HCT116 (cell line): Measurements from ENCODE around the gene MACIR. TPM values are rescaled to one million over a fixed set of nuclear protein-coding genes. Genes with fewer than 3 reads are reported as not detected.

Experiments
- ATAC-seq: fragments of 200-7000 bp; cut with Tn5 transposase; 2 replicates; pipeline ENCODE4 v1.9.1; 2020; ENCODE audit warnings: mild to moderate bottlenecking, moderate library complexity
- BruUV-seq: library from RNA; stranded (reverse); fragments of 400-500 nt; replicated peaks from 2 replicates; lab custom pipeline; 2021; lab: Mats Ljungman, UMichigan
- CTCF ChIA-PET: fragments of 300-600 bp; sonication (Branson Sonifier 250); formaldehyde crosslinking; loops from one replicate; lab custom pipeline; 2021; ENCODE audit warnings: antibody characterized with exemption; lab: Charles Lee
- POLR2A ChIA-PET: fragments of 300-600, 350-600 bp; sonication (Branson Sonifier 250); formaldehyde crosslinking; loops from one replicate; lab custom pipeline; 2021; ENCODE audit warnings: antibody characterized with exemption; lab: Charles Lee
- RAD21 ChIA-PET, 2 experiments: fragments of 300-600 bp; sonication (Branson Sonifier 250); formaldehyde crosslinking; loops; one replicate each; lab custom pipeline; 2023; ENCODE audit warnings: low total read pairs in 2 of 2; ENCODE audit not compliant: uncharacterized antibody in 2 of 2, unreplicated experiment in 2 of 2, low non-redundant PET in 1 of 2; lab: Charles Lee
- DNase-seq: peaks from one replicate; pipeline ENCODE4 v3.0.0-alpha.2; 2010; ENCODE audit warnings: low read depth, low spot score
- H2AFZ ChIP-seq: fragments of 200-600 bp; shearing (Covaris generic), sonication (generic); 2 replicates; pipeline ENCODE4 v1.6.1; 2017; ENCODE audit warnings: low read depth, mixed run types, mixed read lengths, antibody characterized with exemption, low read length; ENCODE audit not compliant: poor library complexity, severe bottlenecking
- H3K27ac ChIP-seq: 2 replicates; pipeline ENCODE4 v1.5.1; 2012; ENCODE audit warnings: low read depth, low read length
- H3K27me3 ChIP-seq: fragments of 200-600 bp; sonication (generic); 2 replicates; pipeline ENCODE4 v1.6.1; 2016; ENCODE audit warnings: mixed run types, low read length, mixed read lengths; ENCODE audit not compliant: insufficient read depth
- H3K36me3 ChIP-seq, 2 experiments: fragments of 200-500 bp in 1 of 2; fragments of 200-600 bp in 1 of 2; sonication (Bioruptor generic) in 1 of 2; sonication (generic) in 1 of 2; 2 replicates each; pipeline versions ENCODE4 v1.5.1 to v1.6.1; 2014 to 2016; ENCODE audit warnings: low read length in 2 of 2, inconsistent platforms in 1 of 2, mixed read lengths in 1 of 2, mixed run types in 1 of 2; ENCODE audit not compliant: insufficient read depth in 2 of 2, control insufficient read depth in 1 of 2
- H3K4me1 ChIP-seq, 2 experiments: fragments of 200-600 bp in 1 of 2; sonication (generic) in 1 of 2; 2 replicates each; pipeline versions ENCODE4 v1.5.1 to v1.6.1; 2012 to 2017; ENCODE audit warnings: low read length in 2 of 2, inconsistent platforms in 1 of 2, mild to moderate bottlenecking in 1 of 2, mixed read lengths in 1 of 2, mixed run types in 1 of 2, moderate library complexity in 1 of 2; ENCODE audit not compliant: insufficient read depth in 2 of 2, control insufficient read depth in 1 of 2
- H3K4me2 ChIP-seq: fragments of 200-600 bp; sonication (generic); 2 replicates; pipeline ENCODE4 v1.6.1; 2017; ENCODE audit warnings: mixed run types, low read length, mixed read lengths
- H3K4me3 ChIP-seq, 2 experiments: fragments of 200-600 bp in 1 of 2; sonication (generic) in 1 of 2; replicated peaks in 1 of 2; 2 replicates each; pipeline ENCODE4 v1.5.1; 2011 to 2016; ENCODE audit warnings: low read length in 2 of 2, control low read depth in 1 of 2, low read depth in 1 of 2, mild to moderate bottlenecking in 1 of 2, mixed read lengths in 1 of 2, mixed run types in 1 of 2
- H3K79me2 ChIP-seq: fragments of 200-600 bp; sonication (generic); 2 replicates; pipeline ENCODE4 v1.6.1; 2017; ENCODE audit warnings: mild to moderate bottlenecking, mixed run types, low read length, moderate library complexity, mixed read lengths; ENCODE audit not compliant: insufficient read depth
- H3K9ac ChIP-seq: fragments of 200-600 bp; sonication (generic); 2 replicates; pipeline ENCODE4 v1.6.1; 2016; ENCODE audit warnings: low read length, mixed read lengths
- H3K9me2 ChIP-seq: fragments of 200-600 bp; sonication (generic), shearing (Covaris generic); 2 replicates; pipeline ENCODE4 v1.6.1; 2017; ENCODE audit warnings: mixed run types, mild to moderate bottlenecking, moderate library complexity; ENCODE audit not compliant: insufficient read depth
- H3K9me3 ChIP-seq, 2 experiments: fragments of 200-500 bp in 1 of 2; fragments of 200-600 bp in 1 of 2; sonication (Bioruptor generic) in 1 of 2; sonication (generic) in 1 of 2; 2 replicates each; pipeline ENCODE4 v1.6.1; 2014 to 2017; ENCODE audit warnings: low read length in 2 of 2, mixed read lengths in 2 of 2, inconsistent platforms in 1 of 2, low read depth in 1 of 2, mild to moderate bottlenecking in 1 of 2, mixed run types in 1 of 2, moderate library complexity in 1 of 2; ENCODE audit not compliant: control insufficient read depth in 1 of 2, insufficient read depth in 1 of 2
- H4K20me1 ChIP-seq: fragments of 200-600 bp; sonication (generic), shearing (Covaris generic); 2 replicates; pipeline ENCODE4 v1.6.1; 2017; ENCODE audit warnings: mixed run types, mild to moderate bottlenecking, moderate library complexity; ENCODE audit not compliant: insufficient read depth
- CBX3 ChIP-seq: IDR thresholded peaks from 2 replicates; pipeline ENCODE4 v1.6.1; 2012; ENCODE audit warnings: low read depth
- CEBPB ChIP-seq: IDR thresholded peaks from 2 replicates; pipeline ENCODE4 v1.6.1; 2012; ENCODE audit warnings: low read depth
- CTCF ChIP-seq, 3 experiments: fragments of 200-600 bp in 1 of 3; sonication (generic) in 1 of 3; IDR thresholded peaks in 2 of 3; conservative IDR thresholded peaks in 1 of 3; 2 replicates each; pipeline ENCODE4 v1.5.1; 2012 to 2017; ENCODE audit warnings: low read depth in 2 of 3, low read length in 2 of 3, antibody characterized with exemption in 1 of 3, borderline replicate concordance in 1 of 3, control low read depth in 1 of 3, mild to moderate bottlenecking in 1 of 3, mixed read lengths in 1 of 3, mixed run types in 1 of 3, moderate library complexity in 1 of 3; ENCODE audit not compliant: insufficient read depth in 1 of 3
- EGR1 ChIP-seq: IDR thresholded peaks from 2 replicates; pipeline ENCODE4 v1.6.1; 2012; ENCODE audit warnings: low read depth
- EZH2phosphoT487 ChIP-seq: fragments of 200-600 bp; IDR thresholded peaks from 2 replicates; pipeline ENCODE4 v1.6.1; 2018; ENCODE audit warnings: antibody characterized with exemption, borderline replicate concordance
- FOSL1 ChIP-seq: IDR thresholded peaks from 2 replicates; pipeline ENCODE4 v1.6.1; 2012; ENCODE audit warnings: low read depth
- JUND ChIP-seq: IDR thresholded peaks from 2 replicates; pipeline ENCODE4 v1.6.1; 2012
- MAX ChIP-seq: IDR thresholded peaks from 2 replicates; pipeline ENCODE4 v1.6.1; 2012
- POLR2A ChIP-seq: IDR thresholded peaks from 2 replicates; pipeline ENCODE4 v1.7.0; 2011; ENCODE audit warnings: borderline replicate concordance; ENCODE audit not compliant: insufficient read depth, insufficient read length; ENCODE audit errors: extremely low read depth
- POLR2AphosphoS5 ChIP-seq: IDR thresholded peaks from 2 replicates; pipeline ENCODE4 v1.6.1; 2011; ENCODE audit warnings: mild to moderate bottlenecking, low read depth, low read length, moderate library complexity
- REST ChIP-seq: IDR thresholded peaks from 2 replicates; pipeline ENCODE4 v1.6.1; 2012; ENCODE audit warnings: low read depth
- SIN3A ChIP-seq: IDR thresholded peaks from 2 replicates; pipeline ENCODE4 v1.6.1; 2012; ENCODE audit warnings: low read depth
- SP1 ChIP-seq: IDR thresholded peaks from 2 replicates; pipeline ENCODE4 v1.6.1; 2012; ENCODE audit warnings: low read depth
- SRF ChIP-seq: IDR thresholded peaks from 2 replicates; pipeline ENCODE4 v1.6.1; 2012; ENCODE audit warnings: low read depth
- TCF7L2 ChIP-seq: IDR thresholded peaks from 2 replicates; pipeline ENCODE4 v1.7.0; 2011; ENCODE audit warnings: borderline replicate concordance, inconsistent platforms; ENCODE audit not compliant: insufficient read depth, insufficient read length; ENCODE audit errors: extremely low read depth
- YY1 ChIP-seq: IDR thresholded peaks from 2 replicates; pipeline ENCODE4 v1.6.1; 2011; ENCODE audit warnings: low read length, low read depth, moderate library complexity, mild to moderate bottlenecking; ENCODE audit not compliant: insufficient replicate concordance; ENCODE audit errors: extremely low read depth
- ZFX ChIP-seq: fragments of 450-650 bp; IDR thresholded peaks from 2 replicates; pipeline ENCODE4 v1.6.1; 2017
- ZNF274 ChIP-seq: fragments of 200-500 bp; sonication (Bioruptor generic); IDR thresholded peaks from 2 replicates; pipeline ENCODE4 v1.6.1; 2014; ENCODE audit warnings: mild to moderate bottlenecking, low read depth, low read length, inconsistent platforms
- intact Hi-C: fragments of 100-400 bp; cut with micrococcal nuclease; formaldehyde crosslinking; loops from 2 replicates; pipeline ENCODE4 v1.10.0; 2022
- total RNA-seq: library from RNA; stranded (reverse); gene quantifications from one replicate; pipeline ENCODE4 v1.2.1, GENCODE V29; 2021; ENCODE audit not compliant: unreplicated experiment
- TF ChIP-seq, protein P1 (sequence below): IDR thresholded peaks from 2 replicates; pipeline ENCODE4 v1.6.1; 2011; ENCODE audit warnings: mild to moderate bottlenecking, low read length, moderate library complexity; ENCODE audit not compliant: insufficient replicate concordance; ENCODE audit errors: extremely low read depth
- TF ChIP-seq, protein P2 (sequence below): IDR thresholded peaks from 2 replicates; pipeline ENCODE4 v1.6.1; 2012

The MACIR gene
- total RNA-seq, 1 experiment from 2014 or later, result 10.4 TPM

DNA sequence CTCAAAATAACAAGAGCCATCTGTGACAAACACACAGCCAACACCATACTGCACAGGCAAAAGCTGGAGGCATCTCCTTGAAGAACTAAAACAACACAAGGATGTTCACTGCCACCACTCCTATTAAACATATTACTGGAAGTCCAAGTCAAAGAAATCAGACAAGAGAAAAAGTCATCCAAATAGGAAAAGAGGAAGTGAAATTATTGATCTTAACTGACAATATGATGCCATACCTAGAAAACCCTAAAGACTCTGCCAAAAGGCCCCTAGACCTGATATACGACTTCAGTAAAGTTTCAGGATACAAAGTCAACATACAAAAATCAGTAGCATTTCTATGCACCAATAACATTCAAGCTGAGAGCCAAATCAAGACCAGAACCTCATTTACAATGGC lies 30.0 kb upstream of the MACIR start:
- ChIA-PET CTCF (no interaction called here), POLR2A (no interaction called here), RAD21 (no interaction called here)
- Histone ChIP-seq H3K9me2 (no peaks in the 10 kb centered on the region), H3K4me1 (peaks cover 0 to 7% of the 10 kb centered on the region in 2 experiments; a peak in 1 of 4 replicates), H3K4me3 (no peak overlapping the region), H3K9ac (no peak overlapping the region), H3K27me3 (no peaks in the 10 kb centered on the region), H3K27ac (no peak overlapping the region), H2AFZ (no peak overlapping the region), H3K9me3 (no peaks in the 10 kb centered on the region), H3K36me3 (no peaks in the 10 kb centered on the region), H4K20me1 (no peaks in the 10 kb centered on the region), H3K79me2 (no peaks in the 10 kb centered on the region), H3K4me2 (no peak overlapping the region)
- TF ChIP-seq MAX (no peak), ZNF274 (no peak), FOSL1 (no peak), CTCF (IDR thresholded peaks at IDR 0.05 in 2 of 3, conservative IDR thresholded peaks at IDR 0.05 in 1 of 3; ENCODE audit: borderline replicate concordance in 1 of 3, insufficient read depth in 1 of 3, low read depth in 2 of 3, low read length in 2 of 3) (no peak), TCF7L2 (no peak), EZH2phosphoT487 (no peak), SP1 (no peak), SRF (no peak), CBX3 (no peak), SIN3A (no peak), CEBPB (no peak), JUND (no peak), POLR2A (no peak), POLR2AphosphoS5 (no peak), YY1 (no peak), EGR1 (no peak), ZFX (no peak), REST (no peak)
- TF ChIP-seq, protein P1, sequence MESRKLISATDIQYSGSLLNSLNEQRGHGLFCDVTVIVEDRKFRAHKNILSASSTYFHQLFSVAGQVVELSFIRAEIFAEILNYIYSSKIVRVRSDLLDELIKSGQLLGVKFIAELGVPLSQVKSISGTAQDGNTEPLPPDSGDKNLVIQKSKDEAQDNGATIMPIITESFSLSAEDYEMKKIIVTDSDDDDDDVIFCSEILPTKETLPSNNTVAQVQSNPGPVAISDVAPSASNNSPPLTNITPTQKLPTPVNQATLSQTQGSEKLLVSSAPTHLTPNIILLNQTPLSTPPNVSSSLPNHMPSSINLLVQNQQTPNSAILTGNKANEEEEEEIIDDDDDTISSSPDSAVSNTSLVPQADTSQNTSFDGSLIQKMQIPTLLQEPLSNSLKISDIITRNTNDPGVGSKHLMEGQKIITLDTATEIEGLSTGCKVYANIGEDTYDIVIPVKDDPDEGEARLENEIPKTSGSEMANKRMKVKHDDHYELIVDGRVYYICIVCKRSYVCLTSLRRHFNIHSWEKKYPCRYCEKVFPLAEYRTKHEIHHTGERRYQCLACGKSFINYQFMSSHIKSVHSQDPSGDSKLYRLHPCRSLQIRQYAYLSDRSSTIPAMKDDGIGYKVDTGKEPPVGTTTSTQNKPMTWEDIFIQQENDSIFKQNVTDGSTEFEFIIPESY, result no peak
- TF ChIP-seq, protein P2, sequence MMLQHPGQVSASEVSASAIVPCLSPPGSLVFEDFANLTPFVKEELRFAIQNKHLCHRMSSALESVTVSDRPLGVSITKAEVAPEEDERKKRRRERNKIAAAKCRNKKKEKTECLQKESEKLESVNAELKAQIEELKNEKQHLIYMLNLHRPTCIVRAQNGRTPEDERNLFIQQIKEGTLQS, result no peak
- no peak for ATAC-seq
- intact Hi-C loops, result no loop called here
- no peak for DNase-seq
- BruUV-seq, result no TSS peak
